DOHH2 (cell line): ENCODE results near the gene TRERF1.

Source experiments
- CTCF ChIP-seq: fragments of 200-600 bp; sonication (generic); IDR thresholded peaks from one replicate; pipeline ENCODE4 v1.5.1; 2014; ENCODE audit warnings: antibody characterized with exemption, mild to moderate bottlenecking, low read depth, low read length; ENCODE audit not compliant: poor library complexity, severe bottlenecking
- EZH2phosphoT487 ChIP-seq: fragments of 200-600 bp; sonication (generic); IDR thresholded peaks from 2 replicates; pipeline ENCODE4 v1.6.1; 2017; ENCODE audit warnings: borderline replicate concordance, mild to moderate bottlenecking, antibody characterized with exemption, low read length, moderate library complexity, mixed read lengths

GRCh38 chr6:42302411-42302810 lies 149.3 kb downstream of the TRERF1 start:
- TF ChIP-seq CTCF, result no peak
- no peak for TF ChIP-seq EZH2phosphoT487
